Kidney tubule cell (primary cell): ENCODE measurements around the gene EDNRA.

Experiments used
- DNase-seq: peaks from one replicate; pipeline ENCODE4 v3.0.0-alpha.2; 2018; ENCODE audit warnings: low spot score

EDNRA gene

DNA sequence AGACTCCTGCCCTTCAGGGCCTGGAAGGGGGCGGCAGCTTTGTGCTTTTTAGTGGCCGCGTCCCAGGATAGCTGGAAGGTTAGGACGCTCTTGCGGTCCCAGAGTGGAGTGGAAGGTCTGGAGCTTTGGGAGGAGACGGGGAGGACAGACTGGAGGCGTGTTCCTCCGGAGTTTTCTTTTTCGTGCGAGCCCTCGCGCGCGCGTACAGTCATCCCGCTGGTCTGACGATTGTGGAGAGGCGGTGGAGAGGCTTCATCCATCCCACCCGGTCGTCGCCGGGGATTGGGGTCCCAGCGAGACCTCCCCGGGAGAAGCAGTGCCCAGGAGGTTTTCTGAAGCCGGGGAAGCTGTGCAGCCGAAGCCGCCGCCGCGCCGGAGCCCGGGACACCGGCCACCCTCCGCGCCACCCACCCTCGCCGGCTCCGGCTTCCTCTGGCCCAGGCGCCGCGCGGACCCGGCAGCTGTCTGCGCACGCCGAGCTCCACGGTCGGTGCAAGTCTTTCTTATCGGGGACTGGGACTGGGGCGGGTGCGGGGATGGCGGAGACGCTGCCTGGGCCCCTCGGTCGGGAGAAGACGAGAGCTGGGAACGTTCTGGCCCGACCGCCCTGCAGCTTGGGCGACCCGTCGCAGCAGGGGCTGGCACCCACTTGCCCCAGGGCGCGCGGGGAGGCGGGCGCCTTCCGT lies at the start of gene EDNRA:
EDNRA (plus strand) TSS at position 207 of the 686 bp plus-strand sequence. CDS start 4,585 bp downstream, outside the sequence.
- DNase-seq: peak; percentile 40

DNA sequence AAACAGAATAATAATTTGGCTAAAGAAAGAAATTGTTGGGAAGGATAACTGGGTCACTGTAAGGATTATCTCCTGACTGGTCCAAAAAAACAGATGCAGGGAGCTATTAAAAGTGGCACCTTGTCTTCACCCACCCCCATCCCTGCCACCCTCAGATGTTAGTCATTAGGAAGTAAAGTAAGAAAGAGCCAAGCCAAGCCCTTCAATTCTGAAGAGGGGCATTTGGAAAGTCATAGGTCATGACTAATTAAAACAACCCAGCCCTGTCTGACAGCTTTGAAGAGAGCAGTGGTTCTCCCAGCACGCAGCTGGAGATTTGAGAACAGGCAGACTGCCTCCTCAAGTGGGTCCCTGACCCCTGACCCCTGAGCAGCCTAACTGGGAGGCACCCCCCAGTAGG lies 46.5 kb upstream of the EDNRA start:
- peak; percentile 3 for DNase-seq

DNA sequence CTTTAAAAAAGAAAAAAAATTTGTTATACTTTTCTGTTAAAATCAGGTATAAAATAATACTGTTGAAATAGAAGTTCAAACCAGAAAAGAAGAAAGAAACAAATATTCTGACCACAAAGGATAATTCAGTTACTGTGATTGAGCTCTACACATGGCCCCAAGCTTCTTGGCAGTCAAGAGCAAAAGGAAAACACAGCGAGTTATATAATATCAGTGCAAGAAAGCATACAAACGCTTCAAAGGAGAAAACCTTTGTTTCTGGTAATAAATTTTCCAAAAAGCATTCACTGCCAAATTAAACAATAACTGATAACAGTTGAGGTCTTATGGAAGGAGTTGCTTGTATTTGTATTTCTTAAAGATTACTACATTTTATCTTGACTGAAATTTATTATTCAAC lies 40.5 kb upstream of the EDNRA start:
- DNase-seq: no peak

GRCh38 chr4:147447786-147448185 lies 33.1 kb upstream of the EDNRA start:
- peak; percentile 44 for DNase-seq

DNA sequence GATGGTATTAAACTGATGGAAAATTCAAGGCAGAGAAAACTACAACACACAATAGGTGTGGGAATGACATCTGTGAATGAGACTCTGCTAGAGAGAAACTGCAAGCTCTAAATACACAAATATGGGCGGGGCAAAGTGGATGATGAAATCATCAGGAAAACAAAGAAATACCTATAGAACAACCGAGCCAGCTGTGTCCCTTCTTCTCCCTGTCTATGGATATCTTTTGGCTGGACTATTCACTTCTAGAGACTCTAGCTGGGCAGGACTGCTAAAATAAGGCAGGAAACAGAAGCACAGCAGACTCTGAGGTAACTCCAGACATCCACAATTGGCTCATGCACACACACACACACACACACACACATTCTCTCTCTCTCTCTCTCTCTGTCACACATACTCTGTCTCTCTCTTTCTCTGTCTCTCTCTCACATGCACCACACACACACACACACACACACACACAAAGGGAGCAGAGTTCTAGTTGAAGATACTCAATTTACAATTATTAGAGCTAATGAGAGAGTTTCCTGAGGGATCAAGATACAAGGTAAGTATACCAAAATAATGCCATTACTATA lies 27.2 kb upstream of the EDNRA start:
- no peak for DNase-seq

GRCh38 chr4:147456706-147457105 lies 24.2 kb upstream of the EDNRA start:
- no peak for DNase-seq

DNA sequence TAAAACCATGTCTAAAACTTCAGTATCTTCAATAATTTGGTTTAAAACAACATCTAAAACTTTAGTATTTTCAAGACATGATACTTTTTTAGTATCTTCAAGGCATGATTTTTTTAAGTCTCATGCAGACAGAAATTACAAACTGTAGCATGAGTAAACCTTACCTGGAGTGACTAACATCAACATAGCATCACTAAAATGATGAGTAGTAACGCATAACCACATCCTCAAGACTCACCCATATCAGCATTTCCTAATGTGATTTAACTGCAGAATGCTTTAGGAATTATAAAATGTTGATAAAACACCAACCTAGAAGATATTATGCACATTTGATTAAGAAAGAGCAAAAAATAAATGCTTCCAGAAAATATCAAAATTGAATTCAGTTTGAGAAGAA lies 19.7 kb upstream of the EDNRA start:
- peak; percentile 77 for DNase-seq

GRCh38 chr4:147463065-147463464 lies 17.8 kb upstream of the EDNRA start:
- no peak for DNase-seq

DNA sequence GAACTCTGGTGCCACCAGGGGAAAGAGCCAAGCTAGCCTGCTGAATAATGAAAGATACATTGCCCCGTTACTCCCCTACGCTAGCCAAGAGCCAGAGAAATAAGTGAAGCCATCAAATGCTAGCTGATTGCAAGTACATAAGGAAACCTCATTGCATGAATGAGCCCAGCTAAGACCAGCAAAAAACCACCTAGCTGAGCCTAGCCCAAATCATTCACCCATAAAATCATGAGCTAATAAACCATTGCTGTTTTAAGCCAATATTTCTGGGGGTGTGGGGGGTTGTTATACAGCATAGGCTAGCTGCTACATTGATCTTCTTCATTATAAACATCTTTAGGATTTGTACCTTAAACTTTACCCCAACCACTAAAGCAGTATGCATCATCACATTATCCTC lies 15.4 kb upstream of the EDNRA start:
- DNase-seq: no peak

- DNase-seq: no peak
Observed at GRCh38 chr4:147477439-147477838, 3.5 kb upstream of the EDNRA start.

GRCh38 chr4:147479376-147479775 lies 1.5 kb upstream of the EDNRA start:
- DNase-seq: no peak

DNA sequence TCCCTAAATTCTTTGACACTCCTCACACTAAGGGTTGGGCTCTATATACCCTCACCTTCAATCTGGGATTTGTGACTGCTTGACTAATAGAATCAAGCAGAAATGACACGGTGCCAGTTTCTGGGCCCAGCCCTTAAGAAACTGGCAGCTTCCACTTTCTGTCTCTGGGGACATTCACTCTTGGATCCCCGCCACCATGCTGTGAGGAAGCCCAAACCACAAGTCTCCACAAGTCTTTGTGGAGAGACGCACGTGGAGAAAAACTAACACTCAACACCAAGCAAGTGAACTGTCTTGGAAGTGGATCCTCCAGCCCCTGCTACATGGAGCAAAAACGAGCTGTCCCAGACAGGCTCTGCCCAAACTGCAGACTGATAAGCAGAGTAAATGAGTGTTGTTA lies 1.1 kb upstream of the EDNRA start:
- DNase-seq: no peak

DNA sequence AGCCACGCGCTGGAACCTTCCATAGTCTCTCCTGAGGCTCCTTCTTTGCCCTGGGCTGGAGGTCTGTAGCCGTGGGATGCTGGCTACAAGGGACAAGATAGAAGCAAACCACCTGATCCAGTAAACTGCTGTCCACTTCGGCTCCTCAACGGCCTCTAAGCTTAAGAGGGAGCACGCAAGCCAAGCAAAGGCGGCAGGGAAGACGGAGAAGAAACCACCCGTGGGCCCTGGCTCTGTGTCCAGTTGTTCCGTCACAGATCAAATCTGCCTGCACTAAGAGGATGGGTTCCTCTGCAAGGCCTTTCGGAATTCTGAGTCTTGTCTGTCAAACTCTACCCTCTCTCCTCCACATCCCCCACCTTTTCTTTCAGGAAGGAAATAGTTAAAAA lies 401 bp upstream of the EDNRA start:
- no peak for DNase-seq

- DNase-seq: peak; percentile 20
Observed at GRCh38 chr4:147481577-147482109, 746 bp downstream of the EDNRA start.

DNA sequence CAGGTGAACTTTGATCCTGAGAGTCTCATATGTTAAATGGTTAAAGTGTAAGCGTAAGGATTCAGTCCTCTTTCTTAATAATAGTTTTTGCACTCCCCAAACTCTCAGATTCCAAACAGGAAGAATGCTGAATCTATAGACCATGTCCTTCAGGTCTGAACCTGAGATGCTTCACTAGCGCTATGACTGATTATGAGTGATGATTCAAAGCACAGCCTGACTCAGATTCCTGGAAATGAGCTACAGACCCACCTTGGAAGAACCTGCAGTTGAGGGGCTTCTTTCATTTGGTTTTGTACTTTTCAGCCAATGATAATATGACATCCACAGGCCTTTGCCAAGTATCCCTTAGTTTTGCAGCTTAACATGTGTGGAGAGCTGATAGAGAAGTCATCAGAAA lies 1.4 kb downstream of the EDNRA start:
- DNase-seq: peak; percentile 71

GRCh38 chr4:147485167-147485566 lies 4.3 kb downstream of the EDNRA start:
- no peak for DNase-seq

DNA sequence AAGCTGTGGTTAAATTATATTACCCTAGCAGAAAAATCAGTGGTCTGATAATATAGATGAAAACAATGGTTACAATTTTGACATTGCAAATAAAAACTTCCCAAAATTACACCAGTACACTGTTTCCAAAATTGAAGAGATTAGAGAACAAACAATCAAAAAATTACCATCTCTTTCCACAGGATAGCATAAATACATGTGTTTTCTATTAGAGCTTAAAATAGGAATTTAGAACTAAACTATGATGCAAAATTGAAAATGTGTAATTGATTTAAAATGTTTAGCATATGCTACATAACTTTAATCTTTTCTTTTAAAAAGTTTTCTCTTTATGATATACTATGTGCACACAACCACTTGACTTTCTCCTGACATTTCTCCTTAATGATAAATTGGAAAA lies 6.7 kb downstream of the EDNRA start:
- DNase-seq: no peak

GRCh38 chr4:147488556-147488955 lies 7.7 kb downstream of the EDNRA start:
- no peak for DNase-seq

DNA sequence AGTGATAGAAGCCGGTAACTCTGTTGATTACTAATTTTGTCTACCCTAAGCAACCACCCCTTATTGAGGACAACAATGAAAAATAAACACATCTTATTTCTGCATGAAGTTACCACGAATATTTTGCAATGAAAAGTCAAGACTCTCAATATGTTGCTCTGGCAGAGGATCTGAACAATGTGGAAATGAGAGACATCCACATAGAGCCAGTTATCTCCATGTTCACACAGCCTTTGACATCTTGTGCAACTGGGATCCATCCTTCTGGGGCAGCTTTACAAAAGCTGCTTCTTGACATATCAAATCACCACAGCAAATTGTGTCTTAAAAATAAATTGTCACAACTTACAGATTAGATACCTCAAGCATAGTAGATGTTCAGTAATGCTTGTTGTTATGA lies 10.2 kb downstream of the EDNRA start:
- no peak for DNase-seq

DNA sequence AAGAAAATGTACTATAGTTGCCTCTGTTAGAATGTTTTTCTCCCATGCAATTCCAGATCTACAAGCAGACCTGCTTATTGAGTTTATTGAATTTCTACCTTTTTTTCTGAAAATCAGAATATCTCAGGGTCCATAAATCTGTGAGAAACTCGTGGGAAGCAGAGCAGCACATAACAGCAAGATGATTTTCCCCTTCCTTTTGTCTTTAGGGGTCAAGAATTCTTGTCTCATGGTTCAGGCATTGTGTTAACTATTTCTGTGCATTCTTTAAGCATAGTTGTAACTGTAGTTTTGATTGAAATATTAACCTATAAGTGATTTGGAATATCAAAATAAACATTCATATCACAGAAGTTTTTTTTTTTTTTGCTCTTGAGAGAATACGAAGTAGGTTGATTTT lies 11.4 kb downstream of the EDNRA start:
- no peak for DNase-seq

GRCh38 chr4:147492761-147493160 lies 11.9 kb downstream of the EDNRA start:
- DNase-seq: peak; percentile 12

- no peak for DNase-seq
Observed at GRCh38 chr4:147493307-147493706, 12.4 kb downstream of the EDNRA start.

- peak; percentile 12 for DNase-seq
Observed at GRCh38 chr4:147494301-147494700, 13.4 kb downstream of the EDNRA start.

DNA sequence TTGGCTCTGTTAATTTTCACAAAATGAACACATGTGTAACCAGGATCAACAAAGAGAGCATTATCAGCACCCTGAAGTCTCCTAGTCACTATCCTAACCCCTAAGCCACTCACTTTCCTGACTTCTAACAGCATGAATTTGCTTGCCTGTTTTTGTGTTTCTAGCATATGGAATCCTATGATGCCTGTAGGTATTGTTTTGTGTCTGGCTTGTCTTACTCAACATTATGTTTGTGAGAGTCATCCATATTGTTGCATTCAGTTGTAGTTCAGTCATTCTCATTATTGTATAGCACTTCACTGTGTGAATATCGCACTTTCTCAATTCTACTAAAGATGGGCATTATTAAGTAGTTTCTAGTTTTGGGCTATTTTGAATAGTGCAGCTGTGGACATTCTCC lies 15.6 kb downstream of the EDNRA start:
- no peak for DNase-seq
